GM12878 (cell line): ENCODE results near the gene SLC4A9. TPM values are rescaled to one million over a fixed set of nuclear protein-coding genes. Genes with fewer than 3 reads are reported as not detected.

Experiments
- BCL11A ChIP-seq: IDR thresholded peaks from 2 replicates; pipeline ENCODE4 v1.6.1; 2011; ENCODE audit warnings: low read depth, low read length
- NFXL1 ChIP-seq: fragments of 450-650 bp; IDR thresholded peaks from 2 replicates; pipeline ENCODE4 v1.6.1; 2017; ENCODE audit warnings: antibody characterized with exemption, mild to moderate bottlenecking, borderline replicate concordance
- PAX8 ChIP-seq: fragments of 450-650 bp; IDR thresholded peaks from 2 replicates; pipeline ENCODE4 v1.6.1; 2017; ENCODE audit warnings: mild to moderate bottlenecking, moderate library complexity
- POLR2A ChIP-seq: IDR thresholded peaks from 2 replicates; pipeline ENCODE4 v1.6.1; 2011; ENCODE audit warnings: low read depth, mild to moderate bottlenecking, low read length
- RELA ChIP-seq: fragments of 450-650 bp; IDR thresholded peaks from 2 replicates; pipeline ENCODE4 v1.8.0; 2014; ENCODE audit warnings: borderline replicate concordance; ENCODE audit not compliant: partially characterized antibody
- SMAD1 ChIP-seq: fragments of 450-650 bp; IDR thresholded peaks from 2 replicates; pipeline ENCODE4 v1.6.1; 2018; ENCODE audit warnings: mild to moderate bottlenecking, low read depth; ENCODE audit not compliant: partially characterized antibody
- SMARCA5 ChIP-seq: fragments of 450-650 bp; IDR thresholded peaks from 2 replicates; pipeline ENCODE4 v1.6.1; 2017; ENCODE audit warnings: mild to moderate bottlenecking
- SUPT20H ChIP-seq: IDR thresholded peaks from 2 replicates; pipeline ENCODE4 v1.6.1; 2011; ENCODE audit warnings: low read depth, mild to moderate bottlenecking, low read length, moderate library complexity, borderline replicate concordance; ENCODE audit not compliant: control insufficient read depth
- TARDBP ChIP-seq: IDR thresholded peaks from 2 replicates; pipeline ENCODE4 v1.6.1; 2016; ENCODE audit warnings: borderline replicate concordance
- polyA plus RNA-seq, 11 experiments: library from polyadenylated mRNA; depleted of rRNA in 4 of 11; unstranded in 6 of 11; stranded (reverse) in 5 of 11; fragments of >200 nt; fragmentation: Nextera tagmentation in 4 of 11; fragmentation: Illumina TruSeq in 1 of 11; extraction: Ambion mirVana in 4 of 11; extraction: Trizol in 1 of 11; gene quantifications; 1 replicate in 1 of 11; 2 replicates in 10 of 11; pipeline versions ENCODE4 v1.2.1 to v1.2.3, GENCODE V29; 2011 to 2016; ENCODE audit warnings: inconsistent platforms in 2 of 11, missing spikeins in 2 of 11, low read depth in 1 of 11
- total RNA-seq, 4 experiments: library from RNA; depleted of rRNA in 3 of 4; stranded (reverse); fragments of >200 nt in 3 of 4; fragmentation: Illumina TruSeq in 1 of 4; extraction: Trizol in 1 of 4; gene quantifications; 2 replicates each; pipeline versions ENCODE4 v1.2.1 to v1.2.3, GENCODE V29; 2013 to 2021
- TF ChIP-seq, protein P1 (sequence below): IDR thresholded peaks from 2 replicates; pipeline ENCODE4 v1.6.1; 2012; ENCODE audit warnings: improper control_type of control experiment, low read depth, low read length; ENCODE audit not compliant: insufficient replicate concordance
- TF ChIP-seq, protein P2 (sequence below): IDR thresholded peaks from 2 replicates; pipeline ENCODE4 v1.6.1; 2011; ENCODE audit warnings: borderline replicate concordance, low read depth, mild to moderate bottlenecking, moderate library complexity, mixed read lengths, low read length; ENCODE audit not compliant: insufficient read depth; ENCODE audit errors: extremely low read length

The SLC4A9 gene
- total and polyA plus RNA-seq, 10 of the 15 experiments (the other 5 are each of a cell fraction or from before 2014, with no cell fraction given) = 0.03 to 0.05 (median 0.05) TPM; not detected in 7

DNA sequence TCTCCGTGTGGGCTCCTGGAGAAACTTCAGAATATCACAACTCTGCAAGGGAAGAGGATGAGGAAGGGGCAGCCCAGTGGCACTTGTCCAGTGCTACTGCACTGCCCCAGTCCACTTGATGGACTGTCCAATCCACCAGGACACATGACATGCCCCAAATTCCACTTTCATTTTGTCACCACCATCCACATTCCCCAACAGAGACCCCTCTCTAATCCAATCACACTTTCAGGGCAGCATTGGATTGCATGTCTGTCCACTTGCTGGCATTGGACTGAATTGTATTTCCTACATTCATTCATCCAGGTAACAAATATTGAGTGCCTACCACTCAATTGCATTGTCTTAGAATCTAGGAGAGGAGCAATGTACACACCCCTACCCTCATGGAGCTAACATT lies 28.4 kb upstream of the SLC4A9 start (continued):
- TF ChIP-seq, protein P1, sequence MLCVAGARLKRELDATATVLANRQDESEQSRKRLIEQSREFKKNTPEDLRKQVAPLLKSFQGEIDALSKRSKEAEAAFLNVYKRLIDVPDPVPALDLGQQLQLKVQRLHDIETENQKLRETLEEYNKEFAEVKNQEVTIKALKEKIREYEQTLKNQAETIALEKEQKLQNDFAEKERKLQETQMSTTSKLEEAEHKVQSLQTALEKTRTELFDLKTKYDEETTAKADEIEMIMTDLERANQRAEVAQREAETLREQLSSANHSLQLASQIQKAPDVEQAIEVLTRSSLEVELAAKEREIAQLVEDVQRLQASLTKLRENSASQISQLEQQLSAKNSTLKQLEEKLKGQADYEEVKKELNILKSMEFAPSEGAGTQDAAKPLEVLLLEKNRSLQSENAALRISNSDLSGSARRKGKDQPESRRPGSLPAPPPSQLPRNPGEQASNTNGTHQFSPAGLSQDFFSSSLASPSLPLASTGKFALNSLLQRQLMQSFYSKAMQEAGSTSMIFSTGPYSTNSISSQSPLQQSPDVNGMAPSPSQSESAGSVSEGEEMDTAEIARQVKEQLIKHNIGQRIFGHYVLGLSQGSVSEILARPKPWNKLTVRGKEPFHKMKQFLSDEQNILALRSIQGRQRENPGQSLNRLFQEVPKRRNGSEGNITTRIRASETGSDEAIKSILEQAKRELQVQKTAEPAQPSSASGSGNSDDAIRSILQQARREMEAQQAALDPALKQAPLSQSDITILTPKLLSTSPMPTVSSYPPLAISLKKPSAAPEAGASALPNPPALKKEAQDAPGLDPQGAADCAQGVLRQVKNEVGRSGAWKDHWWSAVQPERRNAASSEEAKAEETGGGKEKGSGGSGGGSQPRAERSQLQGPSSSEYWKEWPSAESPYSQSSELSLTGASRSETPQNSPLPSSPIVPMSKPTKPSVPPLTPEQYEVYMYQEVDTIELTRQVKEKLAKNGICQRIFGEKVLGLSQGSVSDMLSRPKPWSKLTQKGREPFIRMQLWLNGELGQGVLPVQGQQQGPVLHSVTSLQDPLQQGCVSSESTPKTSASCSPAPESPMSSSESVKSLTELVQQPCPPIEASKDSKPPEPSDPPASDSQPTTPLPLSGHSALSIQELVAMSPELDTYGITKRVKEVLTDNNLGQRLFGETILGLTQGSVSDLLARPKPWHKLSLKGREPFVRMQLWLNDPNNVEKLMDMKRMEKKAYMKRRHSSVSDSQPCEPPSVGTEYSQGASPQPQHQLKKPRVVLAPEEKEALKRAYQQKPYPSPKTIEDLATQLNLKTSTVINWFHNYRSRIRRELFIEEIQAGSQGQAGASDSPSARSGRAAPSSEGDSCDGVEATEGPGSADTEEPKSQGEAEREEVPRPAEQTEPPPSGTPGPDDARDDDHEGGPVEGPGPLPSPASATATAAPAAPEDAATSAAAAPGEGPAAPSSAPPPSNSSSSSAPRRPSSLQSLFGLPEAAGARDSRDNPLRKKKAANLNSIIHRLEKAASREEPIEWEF = no peak
- no peak for TF ChIP-seq RELA
- TF ChIP-seq, protein P2, sequence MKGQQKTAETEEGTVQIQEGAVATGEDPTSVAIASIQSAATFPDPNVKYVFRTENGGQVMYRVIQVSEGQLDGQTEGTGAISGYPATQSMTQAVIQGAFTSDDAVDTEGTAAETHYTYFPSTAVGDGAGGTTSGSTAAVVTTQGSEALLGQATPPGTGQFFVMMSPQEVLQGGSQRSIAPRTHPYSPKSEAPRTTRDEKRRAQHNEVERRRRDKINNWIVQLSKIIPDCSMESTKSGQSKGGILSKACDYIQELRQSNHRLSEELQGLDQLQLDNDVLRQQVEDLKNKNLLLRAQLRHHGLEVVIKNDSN = no peak
- TF ChIP-seq SMAD1 = no peak
- TF ChIP-seq SUPT20H = no peak
- no peak for TF ChIP-seq PAX8
- no peak for TF ChIP-seq SMARCA5
- TF ChIP-seq BCL11A = no peak
- no peak for TF ChIP-seq POLR2A
- TF ChIP-seq NFXL1 = no peak
- no peak for TF ChIP-seq TARDBP
